ENCODE results near the gene BUB1B. TPM values are rescaled to one million over a fixed set of nuclear protein-coding genes. Genes with fewer than 3 reads are reported as not detected.
A peak's percentile ranks its signal among the peaks of the same experiment; 100 is the strongest.

BUB1B gene
- total and polyA plus RNA-seq, 9 of the 15 experiments (the other 6 are each of a cell fraction or from before 2014, with no cell fraction given): 28.7 to 113 (median 82.2) TPM

DNA sequence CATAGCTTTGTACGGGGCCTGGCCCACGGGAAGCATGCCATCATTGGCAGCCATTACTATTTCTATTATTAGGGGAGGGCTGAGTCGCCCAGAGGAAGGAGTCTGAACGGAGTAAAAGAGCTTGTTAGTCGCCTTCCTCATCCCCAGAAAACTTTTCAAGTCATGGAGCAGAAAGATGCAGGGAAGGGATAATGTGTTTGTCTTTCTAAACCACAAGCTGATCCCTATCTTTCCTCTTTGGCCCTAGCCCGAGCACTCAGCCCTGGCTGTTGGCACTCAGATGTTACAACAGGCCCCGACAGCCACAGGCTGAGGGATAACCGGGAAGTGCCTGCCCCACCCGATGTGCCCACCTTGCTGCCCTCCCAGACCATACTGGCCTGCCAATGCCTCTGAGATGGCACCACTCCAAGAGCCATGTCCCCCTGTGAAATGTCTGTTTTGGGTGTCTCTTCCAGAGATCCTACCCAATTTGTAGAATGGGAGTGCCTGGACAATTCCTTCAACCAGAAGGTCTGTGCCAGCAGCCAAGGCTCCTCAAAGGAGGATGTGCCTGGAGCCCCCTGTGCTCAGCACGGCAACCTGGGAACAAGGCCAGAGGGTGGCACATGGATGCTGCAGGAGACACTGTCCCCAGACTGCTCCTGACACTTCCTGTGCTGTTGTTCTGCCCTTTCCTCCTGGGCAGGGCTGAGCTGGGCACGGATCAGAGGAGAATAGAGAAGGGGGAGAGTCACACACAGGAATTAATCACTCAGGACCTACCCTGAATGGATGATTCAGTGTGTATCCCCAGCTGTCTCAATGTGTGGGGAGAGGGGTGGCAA is 88.8 kb downstream of the BUB1B start (continued):
- TF ChIP-seq RCOR1 (IDR thresholded peaks at IDR 0.05; ENCODE audit: borderline replicate concordance in 1 of 2, low read depth in 2 of 2, low read length in 2 of 2) (peak in 1 of 2 experiments; percentile 66; a peak in 1 of 4 replicates), MTA1 (IDR thresholded peaks at IDR 0.05; ENCODE audit: borderline replicate concordance) (0 out of 2 replicates have a peak, but pooled peaks have one; percentile 21), SRSF7 (optimal IDR thresholded peaks at IDR 0.05; ENCODE audit: low read depth, low read length) (no peak), MLLT1 (IDR thresholded peaks at IDR 0.05) (peak in 1 of 2 experiments; percentile 56; a peak in 1 of 4 replicates), RREB1 (CRISPR knock-in tag; IDR thresholded peaks at IDR 0.05) (0 out of 2 replicates have a peak, but pooled peaks have one; percentile 47), CTBP1 (IDR thresholded peaks at IDR 0.05; ENCODE audit: borderline replicate concordance) (peak; percentile 90), ZZZ3 (IDR thresholded peaks at IDR 0.05) (no peak), SOX6 (IDR thresholded peaks at IDR 0.05) (peak; percentile 54; the same call in 1 of the 2 replicates), TAF9B (IDR thresholded peaks at IDR 0.05; ENCODE audit: partially characterized antibody) (no peak), ESRRA (IDR thresholded peaks at IDR 0.05; ENCODE audit: borderline replicate concordance, low read depth) (peak; percentile 80; the same call in 1 of the 2 replicates), HMBOX1 (IDR thresholded peaks at IDR 0.05) (0 out of 2 replicates have a peak, but pooled peaks have one; percentile 51)

All from K562 (cell line).